IPS DF 19.7 (cell line): ENCODE data around the gene STMN1.

Experiments
- DNase-seq: peaks from one replicate; pipeline ENCODE4 v3.0.0-alpha.2; 2013; ENCODE audit warnings: low read depth, low spot score

Gene STMN1

DNA sequence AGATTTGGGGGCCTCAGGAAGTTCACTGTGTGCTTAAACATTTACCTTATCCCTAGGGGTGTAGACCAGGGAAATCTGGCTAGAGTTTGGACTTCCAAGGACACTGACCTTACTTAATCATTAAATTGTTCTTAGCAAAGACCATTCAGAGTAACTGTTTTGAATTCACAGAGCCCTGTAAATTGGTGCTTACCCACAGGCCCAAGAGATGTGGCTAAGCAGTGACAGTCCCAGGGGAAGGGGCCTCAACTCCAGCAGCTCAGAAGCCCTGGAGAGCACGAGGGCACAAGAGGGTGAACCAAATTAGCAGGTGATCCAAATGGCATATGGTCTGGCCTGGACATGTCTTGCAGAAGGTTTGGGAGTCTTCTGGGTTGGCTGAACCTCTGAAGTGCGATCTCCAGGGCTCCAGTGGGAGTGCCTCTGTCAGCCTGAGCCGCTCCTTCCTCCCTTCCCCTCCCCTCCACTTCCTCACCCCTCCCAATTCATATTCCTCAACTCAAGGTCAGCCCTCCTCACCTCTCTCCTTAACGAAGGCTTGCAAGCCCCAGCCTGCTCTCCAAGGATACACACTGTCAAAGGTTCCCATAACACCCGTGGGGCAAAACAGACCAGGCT, 35.0 kb downstream of the STMN1 start:
- DNase-seq = no peak

DNA sequence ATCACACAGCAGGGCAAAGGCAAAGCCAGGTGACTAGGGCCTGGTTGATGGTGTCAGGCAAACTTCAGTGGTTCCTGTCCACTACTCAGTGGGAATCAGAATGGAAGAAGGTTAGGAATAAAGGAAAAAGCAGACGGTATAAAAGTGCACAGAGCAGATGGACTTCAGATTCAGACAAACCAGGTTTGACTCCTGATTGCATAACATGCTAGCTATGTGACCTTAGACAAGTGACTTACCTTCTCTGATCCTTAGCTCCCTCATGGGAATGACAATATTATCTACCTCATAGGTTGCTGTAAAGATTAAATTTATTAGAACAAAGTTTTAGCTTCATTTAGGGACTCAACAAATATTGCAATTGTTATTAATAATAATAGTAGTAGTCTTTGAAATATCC, 35.6 kb downstream of the STMN1 start:
- no peak for DNase-seq

DNA sequence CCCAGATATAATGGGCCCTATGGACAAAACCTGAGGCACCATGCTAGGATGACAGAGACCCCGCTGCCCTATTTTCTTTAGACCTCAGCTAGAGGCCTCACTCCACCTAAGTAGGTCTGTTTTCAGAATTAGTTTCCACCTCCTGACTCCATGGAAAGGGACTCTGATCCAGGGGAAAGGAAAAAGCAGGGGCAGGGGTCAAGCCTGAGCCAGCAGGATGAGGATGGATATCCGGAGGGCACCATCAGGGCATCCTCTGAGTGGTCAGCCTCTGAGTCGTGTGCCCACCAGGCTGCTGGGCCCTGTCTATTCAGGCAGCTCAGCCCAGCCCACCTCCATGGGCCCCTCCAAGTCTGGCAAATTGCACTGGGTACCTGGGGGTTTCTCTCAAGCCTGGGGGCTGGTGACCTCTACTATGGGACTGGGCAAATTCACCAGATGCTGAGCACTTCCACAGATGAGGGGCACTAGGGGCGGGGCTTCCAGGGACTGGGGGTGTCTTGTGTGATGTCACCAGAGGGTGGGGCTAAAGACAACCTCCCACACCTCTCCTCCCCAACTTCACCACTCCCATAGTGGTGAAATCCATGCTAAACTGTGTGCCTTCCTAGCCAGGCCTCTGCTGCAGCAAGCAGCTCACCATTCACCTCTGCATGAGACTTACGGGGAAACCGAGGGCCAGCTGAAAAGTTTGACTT, 36.2 kb downstream of the STMN1 start:
- no peak for DNase-seq

DNA sequence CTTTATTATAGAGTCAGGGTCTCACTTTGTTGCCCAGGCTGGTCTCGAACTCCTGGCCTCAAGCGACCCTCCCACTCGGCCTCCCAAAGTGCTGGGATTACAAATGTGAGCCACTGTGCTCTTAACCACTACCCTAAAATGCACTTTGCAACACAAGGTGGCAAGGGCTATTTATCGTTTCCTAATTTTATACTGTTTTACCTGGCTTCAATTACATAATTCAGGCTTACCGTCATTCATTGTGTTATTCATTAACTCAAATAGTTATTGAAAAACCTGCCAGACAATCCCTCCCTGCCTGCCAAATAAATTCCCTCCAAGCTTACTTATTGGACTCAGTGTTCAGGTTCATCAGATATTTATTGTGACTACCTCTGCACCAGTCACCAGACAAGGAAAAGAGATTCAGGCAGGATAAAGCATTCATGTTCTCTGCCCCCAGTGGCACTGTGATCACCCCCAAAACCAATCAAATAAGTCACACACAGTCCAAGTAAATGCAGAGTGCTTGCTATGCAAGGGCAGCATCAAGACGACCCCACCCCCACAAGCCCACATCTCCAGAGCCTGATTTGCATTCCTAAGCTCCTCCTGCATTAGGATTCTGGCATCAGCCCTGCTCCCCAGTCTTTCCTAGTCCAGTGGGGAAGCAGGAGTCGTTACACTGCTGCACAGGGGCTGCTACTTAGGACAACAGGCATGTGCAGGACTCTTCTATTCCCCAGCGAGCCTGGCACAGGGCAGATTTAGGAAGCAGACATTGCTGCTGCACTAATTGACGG, 38.8 kb downstream of the STMN1 start:
- DNase-seq = no peak

DNA sequence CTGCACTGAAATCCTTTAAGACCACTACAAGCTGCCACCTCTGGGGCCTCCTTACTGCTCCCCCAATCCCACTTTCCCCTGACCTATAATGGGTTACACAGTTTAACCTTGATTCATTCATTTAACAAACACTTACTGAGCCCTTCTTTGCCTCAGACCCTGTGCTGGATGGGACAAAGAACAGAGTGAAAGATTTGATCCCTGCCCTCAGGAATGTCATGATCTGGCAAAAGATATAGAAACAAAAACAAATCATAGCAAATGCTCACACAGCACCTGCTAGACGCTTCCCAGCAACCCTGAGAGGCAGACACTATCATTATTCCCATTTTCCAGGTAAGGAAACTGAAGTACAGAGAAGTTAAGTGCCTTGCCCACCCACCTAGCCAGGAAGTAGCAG, 39.9 kb downstream of the STMN1 start:
- DNase-seq = no peak

DNA sequence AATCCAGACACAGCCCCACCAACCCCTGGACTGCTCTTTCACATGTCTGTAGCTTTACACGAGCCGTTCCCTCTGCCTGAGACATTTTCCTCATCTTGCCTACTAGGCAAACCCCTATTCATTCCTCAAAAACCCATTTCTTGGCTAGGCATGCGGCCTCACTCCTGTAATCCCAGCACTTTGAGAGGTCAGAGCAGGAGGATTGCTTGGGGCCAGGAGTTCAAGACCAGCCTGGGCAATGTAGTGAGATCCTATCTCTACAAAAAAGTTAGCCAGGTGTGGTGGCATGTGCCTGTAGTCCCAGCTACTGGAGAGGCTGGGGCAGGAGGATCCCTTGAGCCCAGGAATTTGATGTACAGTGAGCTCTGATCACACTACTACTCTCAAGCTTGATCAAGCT, 41.8 kb downstream of the STMN1 start:
- no peak for DNase-seq

DNA sequence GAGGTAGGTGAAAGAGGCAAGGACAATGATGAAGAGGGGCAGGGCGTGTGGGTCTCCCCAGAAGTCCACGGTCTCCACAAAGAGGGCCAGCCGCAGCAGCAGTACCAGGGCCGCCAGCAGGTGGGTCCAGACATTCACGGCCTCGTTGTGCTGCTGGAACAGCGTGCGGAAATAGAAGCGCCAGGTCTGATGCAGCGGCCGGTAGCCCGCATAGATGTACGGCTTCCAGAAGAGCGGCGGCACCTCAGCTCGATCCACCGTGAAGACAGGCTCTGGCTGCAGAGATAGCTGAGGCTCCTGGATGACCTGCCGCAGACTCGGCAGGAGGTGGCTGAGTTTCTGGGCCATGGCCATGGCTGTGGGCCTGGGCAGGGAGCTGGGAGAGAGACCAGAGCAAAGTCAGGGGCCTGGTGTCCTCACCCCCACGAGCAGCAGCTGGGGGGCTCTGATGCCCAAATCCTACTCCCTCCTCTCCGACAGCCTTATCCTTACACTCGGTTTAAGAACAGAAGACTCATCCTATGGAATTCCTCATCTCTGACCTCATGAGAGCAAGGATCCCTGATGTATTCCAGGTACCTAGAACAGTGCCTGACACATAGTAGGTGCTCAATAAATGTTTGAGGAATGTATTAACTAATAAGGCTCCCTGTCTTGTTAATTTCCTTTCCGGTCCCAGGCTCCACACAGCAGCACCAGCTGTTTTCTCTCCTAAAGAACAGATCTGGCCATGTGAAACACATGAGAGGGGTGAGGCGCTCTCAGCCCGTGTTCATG, 42.5 kb downstream of the STMN1 start:
- DNase-seq = no peak

DNA sequence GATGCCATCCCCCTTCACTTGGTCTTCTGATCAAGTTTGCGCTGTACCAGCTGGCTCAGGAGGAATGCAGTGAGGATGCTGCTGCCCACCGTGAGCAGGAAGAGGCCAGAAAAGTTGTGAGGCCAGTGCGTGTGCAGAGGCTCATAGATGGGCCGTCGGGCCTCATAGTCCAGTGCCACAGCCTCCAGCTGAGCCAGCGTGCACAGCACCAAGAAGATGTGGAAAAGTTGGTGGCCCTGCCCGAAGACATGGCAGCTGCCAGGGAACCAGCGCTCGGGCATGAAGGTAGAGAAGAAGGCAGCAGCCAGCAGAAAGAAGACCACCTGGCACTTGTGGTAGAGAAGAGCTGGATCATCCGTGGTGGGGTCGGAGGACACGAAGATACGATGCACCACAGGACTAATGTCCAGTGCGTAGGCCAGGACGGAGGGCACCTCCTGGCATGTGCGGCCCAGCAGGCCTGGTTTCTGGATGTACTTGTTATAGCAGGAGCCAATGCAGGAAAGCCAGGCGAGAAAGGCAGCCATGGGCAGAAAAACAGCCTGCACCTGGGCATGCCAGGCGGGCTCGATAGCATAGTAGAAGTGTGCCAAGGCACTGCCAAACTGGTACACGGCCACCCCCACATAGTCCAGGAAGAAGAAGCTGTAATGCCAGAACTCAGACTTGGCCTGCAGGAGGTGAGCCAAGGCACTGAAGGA, 43.3 kb downstream of the STMN1 start:
- no peak for DNase-seq

DNA sequence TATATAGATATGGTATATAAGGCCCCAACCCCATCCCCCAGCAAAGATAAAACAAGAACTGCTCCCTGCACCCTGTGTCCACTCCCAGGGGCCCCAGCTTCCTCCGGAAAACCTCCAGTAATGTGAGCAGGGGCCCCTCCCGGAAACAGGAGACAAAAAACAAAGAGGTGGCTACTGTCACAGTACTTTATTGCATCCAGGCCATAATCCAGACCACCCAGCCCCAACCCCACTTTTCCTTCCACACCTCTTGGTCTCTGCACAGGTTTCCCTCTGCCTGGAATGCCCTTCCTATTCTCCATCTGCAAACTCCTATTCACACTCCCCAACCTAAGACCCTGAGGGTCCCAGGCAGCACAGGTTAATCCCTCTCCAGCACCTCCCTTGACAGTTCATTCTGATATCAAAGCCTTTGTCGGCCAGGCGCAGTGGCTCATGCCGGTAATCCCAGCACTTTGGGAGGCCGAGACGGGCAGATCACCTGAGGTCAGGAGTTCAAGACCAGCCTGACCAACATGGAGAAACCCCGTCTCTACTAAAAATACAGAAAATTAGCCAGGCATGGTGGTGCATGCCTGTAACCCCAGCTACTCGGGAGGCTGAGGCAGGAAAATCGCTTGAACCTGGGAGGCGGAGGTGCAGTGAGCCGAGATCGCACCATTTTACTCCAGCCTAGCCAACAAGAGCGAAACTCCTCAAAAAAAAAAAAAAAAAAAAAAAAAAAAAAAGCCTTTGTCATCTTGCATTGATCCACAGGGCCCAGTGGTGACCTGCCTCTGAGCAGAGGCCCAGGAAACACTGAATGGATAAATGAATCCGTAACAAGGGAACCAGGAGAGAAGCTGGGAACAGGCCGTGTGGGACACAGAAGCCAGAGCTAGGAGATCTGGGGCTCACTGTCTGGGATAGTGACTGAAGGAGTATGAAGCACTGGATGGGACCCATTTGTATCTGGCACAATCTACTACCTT, 44.6 kb downstream of the STMN1 start:
- no peak for DNase-seq

DNA sequence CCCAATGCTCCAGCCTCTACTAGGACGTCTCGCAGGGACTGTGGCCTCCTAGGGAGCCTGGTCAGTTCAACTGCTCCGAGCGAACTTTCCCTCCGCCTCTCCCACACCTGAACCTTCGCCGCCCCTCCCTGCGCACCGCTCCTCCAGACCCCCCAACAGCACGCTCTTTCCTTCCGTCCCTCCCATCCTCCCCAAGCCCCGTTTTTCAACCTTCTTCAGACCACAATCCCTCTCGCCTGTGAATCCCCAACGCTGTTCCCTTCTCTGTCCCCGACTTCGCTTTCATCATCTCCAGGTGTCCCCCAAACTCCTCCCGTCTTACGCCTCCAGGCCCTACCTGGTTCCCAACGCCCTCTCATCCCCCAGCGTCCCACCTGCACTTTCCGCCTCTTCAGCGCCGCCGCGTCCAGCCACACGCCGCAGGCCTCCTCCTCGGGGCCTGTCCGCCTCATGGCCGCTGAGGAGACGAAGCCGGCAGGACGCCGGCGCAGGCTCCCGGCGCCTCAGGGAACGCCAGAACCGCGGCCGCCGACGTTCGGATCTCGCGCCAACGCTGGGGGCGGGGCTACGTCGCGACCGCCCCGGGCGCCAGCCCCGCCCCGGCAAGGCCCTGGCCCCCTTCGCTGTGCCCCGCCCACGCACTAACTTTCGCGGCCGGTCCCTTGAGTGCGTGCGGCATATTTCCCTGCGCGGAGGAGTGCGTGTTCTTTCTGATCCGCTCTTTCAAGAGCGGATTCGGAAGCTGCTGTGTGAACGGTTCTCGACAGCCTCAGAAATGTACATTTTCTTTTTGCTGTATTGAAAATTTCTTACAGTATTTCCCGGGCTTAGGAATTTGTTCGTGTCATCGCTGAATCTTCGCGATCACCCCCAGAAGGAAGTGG, 47.1 kb downstream of the STMN1 start, which contains the start of gene AUNIP:
Gene AUNIP (minus strand): TSS at position 552 of the 884 bp plus-strand sequence. CDS start 100 bp downstream, at position 452.
- DNase-seq = no peak

DNA sequence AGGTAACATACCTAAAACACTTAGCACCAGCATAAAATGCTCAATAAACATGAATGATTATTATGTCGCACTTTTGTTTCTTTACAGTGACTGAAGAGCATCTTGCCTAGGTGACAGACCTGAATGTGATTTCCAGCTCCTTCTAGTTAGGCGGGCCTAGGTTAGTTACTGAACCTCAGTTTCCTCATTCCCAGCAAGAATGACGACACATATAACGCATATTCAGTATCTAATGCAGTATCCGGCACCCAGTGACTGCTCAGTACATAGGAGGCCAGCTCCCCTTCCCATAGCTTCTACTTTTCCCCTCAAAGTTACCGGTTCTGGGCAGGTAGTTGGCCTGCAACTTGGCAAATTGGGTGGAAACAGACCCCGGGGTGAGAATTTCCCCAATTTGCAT, 47.7 kb downstream of the STMN1 start:
- DNase-seq = no peak

DNA sequence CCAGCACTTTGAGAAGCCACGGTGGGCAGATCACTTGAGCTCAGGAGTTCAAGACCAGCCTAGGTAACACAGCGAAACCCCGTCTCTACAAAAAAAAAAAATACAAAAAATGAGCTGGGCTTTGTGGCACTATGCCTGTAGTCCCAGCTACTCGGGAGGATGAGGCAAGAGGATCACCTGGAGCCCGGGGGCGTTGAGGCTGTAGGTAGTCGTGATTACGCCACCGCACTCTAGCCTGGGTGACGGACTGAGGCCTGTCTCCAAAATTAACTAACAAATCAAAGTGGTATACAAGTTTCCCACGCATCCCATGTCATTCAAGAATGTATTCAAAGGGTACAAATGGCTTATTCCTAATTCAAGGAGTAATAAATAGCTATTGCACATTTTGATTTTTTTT, 49.4 kb downstream of the STMN1 start:
- no peak for DNase-seq

DNA sequence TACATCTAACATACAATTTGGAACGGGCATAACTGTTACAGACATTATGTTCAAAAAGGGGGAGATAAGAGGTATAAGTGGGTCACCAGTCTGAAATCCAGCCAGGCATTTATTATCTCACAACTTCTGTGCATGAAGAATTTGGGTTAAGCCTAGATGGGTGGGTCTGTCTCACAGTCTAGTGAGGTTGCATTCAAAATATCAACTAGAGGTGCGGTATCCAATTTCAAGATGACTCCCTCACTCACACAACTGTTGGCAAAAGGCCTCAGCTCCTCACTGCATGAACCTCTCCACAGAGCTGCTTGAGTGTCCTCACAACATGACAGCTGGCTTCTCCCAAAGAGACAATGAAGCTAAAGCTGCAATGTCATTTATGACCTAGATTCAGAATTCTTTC, 51.7 kb downstream of the STMN1 start:
- DNase-seq = no peak
